ENCODE measurements around the gene VPS35L. TPM values are rescaled to one million over a fixed set of nuclear protein-coding genes. Genes with fewer than 3 reads are reported as not detected.
"Not testable (repeated sequence)": the region's sequence is repeated elsewhere in the genome, so short reads cannot be mapped to it uniquely, and the experiment has no call there.

Gene VPS35L
- polyA plus RNA-seq, 1 experiment = 67.1 TPM

GRCh38 chr16:19657831-19658230, 102.3 kb downstream of the VPS35L start:
- ChIA-PET CTCF (interaction anchor here (0.6 kb wide), 1 partner anchor 224 kb away, joined by 3 read pairs; no protein-coding TSS in a partner anchor), POLR2A (no interaction called here)
- Histone ChIP-seq H3K27ac (ENCODE audit: low read depth, low read length) (no peak overlapping the region), H3K4me3 (ENCODE audit: low read depth, low read length) (no peak overlapping the region), H3K9me3 (ENCODE audit: control insufficient read depth, insufficient read depth, low read length) (no peaks in the 10 kb centered on the region), H3K27me3 (ENCODE audit: control insufficient read depth, insufficient read depth, low read length) (no peaks in the 10 kb centered on the region)
- DNase-seq (ENCODE audit: low read depth, low spot score) = no peak
- no peak for TF ChIP-seq CTCF (IDR thresholded peaks at IDR 0.05; ENCODE audit: low read depth, low read length)

- Histone ChIP-seq H3K27ac (ENCODE audit: low read depth, low read length) (no peak overlapping the region), H3K9me3 (ENCODE audit: control insufficient read depth, insufficient read depth, low read length) (no peaks in the 10 kb centered on the region), H3K27me3 (ENCODE audit: control insufficient read depth, insufficient read depth, low read length) (no peaks in the 10 kb centered on the region), H3K4me3 (ENCODE audit: low read depth, low read length) (no peak overlapping the region)
- no peak for DNase-seq (ENCODE audit: low read depth, low spot score)
- ChIA-PET POLR2A (no interaction called here), CTCF (interaction anchor here (1.0 kb wide), 1 partner anchor 227 kb away, joined by 3 read pairs; no protein-coding TSS in a partner anchor)
- TF ChIP-seq CTCF (IDR thresholded peaks at IDR 0.05; ENCODE audit: low read depth, low read length) = no peak
Observed at GRCh38 chr16:19659554-19659953, 104.1 kb downstream of the VPS35L start.

GRCh38 chr16:19660432-19660831, 104.9 kb downstream of the VPS35L start:
- Histone ChIP-seq H3K4me3 (ENCODE audit: low read depth, low read length) (no peak overlapping the region), H3K27ac (ENCODE audit: low read depth, low read length) (no peak overlapping the region), H3K9me3 (ENCODE audit: control insufficient read depth, insufficient read depth, low read length) (no peaks in the 10 kb centered on the region), H3K27me3 (ENCODE audit: control insufficient read depth, insufficient read depth, low read length) (no peaks in the 10 kb centered on the region)
- no peak for TF ChIP-seq CTCF (IDR thresholded peaks at IDR 0.05; ENCODE audit: low read depth, low read length)
- DNase-seq (ENCODE audit: low read depth, low spot score) = no peak
- CTCF ChIA-PET = no interaction called here
- POLR2A ChIA-PET = no interaction called here

GRCh38 chr16:19662351-19662750, 106.8 kb downstream of the VPS35L start:
- ChIA-PET POLR2A (no interaction called here), CTCF (interaction anchor here (1.1 to 1.6 kb wide), 3 partner anchors 15 to 245 kb away, joined by 3 to 6 read pairs (median 4); no protein-coding TSS in a partner anchor)
- DNase-seq (ENCODE audit: low read depth, low spot score) = no peak

GRCh38 chr16:19664166-19664565, 108.7 kb downstream of the VPS35L start:
- DNase-seq (ENCODE audit: low read depth, low spot score) = no peak
- POLR2A ChIA-PET = no interaction called here
- TF ChIP-seq CTCF (IDR thresholded peaks at IDR 0.05; ENCODE audit: low read depth, low read length) = no peak
- no peak overlapping the region for H3K4me3 ChIP-seq (ENCODE audit: low read depth, low read length)
- CTCF ChIA-PET = interaction anchor here (0.6 to 1.6 kb wide), 3 partner anchors 222 to 417 kb away, joined by 3 to 6 read pairs (median 5); no protein-coding TSS in a partner anchor
- H3K9me3 ChIP-seq (ENCODE audit: control insufficient read depth, insufficient read depth, low read length) = no peaks in the 10 kb centered on the region
- no peaks in the 10 kb centered on the region for H3K27me3 ChIP-seq (ENCODE audit: control insufficient read depth, insufficient read depth, low read length)
- H3K27ac ChIP-seq (ENCODE audit: low read depth, low read length) = no peak overlapping the region

More at GRCh38 chr16:19662351-19662750, 106.8 kb downstream of the VPS35L start:
- no peaks in the 10 kb centered on the region for H3K27me3 ChIP-seq (ENCODE audit: control insufficient read depth, insufficient read depth, low read length)
- no peaks in the 10 kb centered on the region for H3K9me3 ChIP-seq (ENCODE audit: control insufficient read depth, insufficient read depth, low read length)
- H3K4me3 ChIP-seq (ENCODE audit: low read depth, low read length) = no peak overlapping the region
- H3K27ac ChIP-seq (ENCODE audit: low read depth, low read length) = no peak overlapping the region
- TF ChIP-seq CTCF (IDR thresholded peaks at IDR 0.05; ENCODE audit: low read depth, low read length) = no peak

GRCh38 chr16:19665313-19665712, 109.8 kb downstream of the VPS35L start:
- H3K4me3 ChIP-seq (ENCODE audit: low read depth, low read length); DNase-seq (ENCODE audit: low read depth, low spot score); H3K9me3 ChIP-seq (ENCODE audit: control insufficient read depth, insufficient read depth, low read length); H3K27ac ChIP-seq (ENCODE audit: low read depth, low read length); H3K27me3 ChIP-seq (ENCODE audit: control insufficient read depth, insufficient read depth, low read length); POLR2A ChIA-PET; CTCF ChIA-PET: not testable (repeated sequence)

Measured in AG04450 (cell line).